GM12874 (cell line): ENCODE measurements around the gene KDR.

ENCODE experiments used
- TF ChIP-seq, protein P1 (sequence below): IDR thresholded peaks from 2 replicates; pipeline ENCODE4 v1.5.1; 2011; ENCODE audit warnings: low read depth, mild to moderate bottlenecking, control low read depth, low read length, moderate library complexity; ENCODE audit not compliant: insufficient read depth

KDR gene

GRCh38 chr4:55159851-55160250 is 34.5 kb upstream of the KDR start:
- TF ChIP-seq, protein P1, sequence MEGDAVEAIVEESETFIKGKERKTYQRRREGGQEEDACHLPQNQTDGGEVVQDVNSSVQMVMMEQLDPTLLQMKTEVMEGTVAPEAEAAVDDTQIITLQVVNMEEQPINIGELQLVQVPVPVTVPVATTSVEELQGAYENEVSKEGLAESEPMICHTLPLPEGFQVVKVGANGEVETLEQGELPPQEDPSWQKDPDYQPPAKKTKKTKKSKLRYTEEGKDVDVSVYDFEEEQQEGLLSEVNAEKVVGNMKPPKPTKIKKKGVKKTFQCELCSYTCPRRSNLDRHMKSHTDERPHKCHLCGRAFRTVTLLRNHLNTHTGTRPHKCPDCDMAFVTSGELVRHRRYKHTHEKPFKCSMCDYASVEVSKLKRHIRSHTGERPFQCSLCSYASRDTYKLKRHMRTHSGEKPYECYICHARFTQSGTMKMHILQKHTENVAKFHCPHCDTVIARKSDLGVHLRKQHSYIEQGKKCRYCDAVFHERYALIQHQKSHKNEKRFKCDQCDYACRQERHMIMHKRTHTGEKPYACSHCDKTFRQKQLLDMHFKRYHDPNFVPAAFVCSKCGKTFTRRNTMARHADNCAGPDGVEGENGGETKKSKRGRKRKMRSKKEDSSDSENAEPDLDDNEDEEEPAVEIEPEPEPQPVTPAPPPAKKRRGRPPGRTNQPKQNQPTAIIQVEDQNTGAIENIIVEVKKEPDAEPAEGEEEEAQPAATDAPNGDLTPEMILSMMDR = no peak

- TF ChIP-seq, protein P1 = no peak
Observed at GRCh38 chr4:55158957-55159356, 33.6 kb upstream of the KDR start.

DNA sequence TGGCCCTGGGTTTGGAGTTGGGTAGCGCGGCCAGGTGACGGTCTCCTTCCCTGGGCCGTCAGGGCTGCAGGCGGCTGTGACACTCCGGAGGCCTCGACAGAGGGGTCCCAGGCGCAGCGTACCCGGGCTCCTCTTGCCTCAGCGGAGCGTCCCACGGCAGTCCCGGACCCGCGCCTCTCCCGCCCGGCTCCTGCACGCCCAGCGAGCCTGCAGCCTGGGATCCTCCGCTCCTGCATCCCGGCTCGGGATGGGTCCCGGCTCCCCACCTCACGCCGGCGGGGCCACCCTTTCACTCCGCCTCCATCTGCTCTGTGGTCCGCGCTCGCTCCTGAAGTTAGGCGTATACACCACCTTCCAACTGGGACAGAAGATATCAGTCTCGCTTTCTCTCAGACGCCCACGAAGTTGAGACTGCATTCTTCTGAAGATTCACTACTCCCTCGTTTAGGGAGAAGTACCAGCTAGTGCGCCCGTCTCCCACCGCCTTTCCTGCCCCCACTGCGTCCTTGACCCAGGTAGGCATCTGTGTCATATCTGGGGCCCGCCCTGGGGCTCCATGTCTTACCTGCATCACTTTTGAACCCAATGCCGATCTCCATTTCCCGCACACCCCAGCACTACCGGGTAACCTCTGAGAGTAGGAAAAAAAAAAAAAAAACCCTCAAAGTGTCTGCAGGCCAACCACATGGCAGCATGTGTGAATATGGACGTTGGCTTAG is 32.3 kb upstream of the KDR start:
- TF ChIP-seq, protein P1 = no peak

DNA sequence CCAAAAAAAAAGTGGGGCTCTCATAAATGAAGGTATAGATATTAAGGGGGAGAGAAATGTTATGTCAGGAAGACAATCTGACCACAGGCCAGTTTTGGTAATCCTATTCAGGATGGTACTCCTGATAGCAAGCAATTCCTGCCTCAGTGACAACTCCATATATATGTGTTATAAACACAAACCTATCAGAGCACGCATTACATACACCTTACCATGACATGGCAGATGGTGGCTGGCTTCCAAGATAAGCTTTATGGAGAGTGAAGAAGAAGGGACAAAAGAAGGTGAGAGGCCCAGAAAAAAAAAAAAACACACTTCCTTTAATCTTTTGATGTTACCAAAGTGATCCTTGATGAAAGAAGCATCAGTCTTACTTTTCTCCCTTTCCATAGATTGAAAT is 29.5 kb upstream of the KDR start:
- TF ChIP-seq, protein P1 = no peak

- TF ChIP-seq, protein P1 = no peak
Observed at GRCh38 chr4:55154290-55154880, 29.0 kb upstream of the KDR start.

DNA sequence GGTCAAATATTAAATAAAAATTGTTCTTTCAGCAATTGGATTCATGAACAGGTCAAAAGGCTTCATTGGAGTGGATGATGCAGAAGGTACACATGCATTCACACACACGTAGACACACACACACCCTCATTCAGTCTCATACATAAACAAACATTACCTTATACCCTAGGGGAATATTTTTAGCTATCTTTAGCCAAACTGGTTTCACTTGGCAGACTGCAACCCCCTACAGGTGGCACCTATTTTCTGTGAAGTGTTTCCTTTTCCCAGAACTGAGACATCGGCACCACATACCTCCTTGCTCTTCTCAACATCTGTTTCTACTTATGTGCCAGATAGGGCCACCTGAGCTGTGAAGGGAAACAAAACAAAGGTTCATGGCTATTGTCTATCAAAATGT is 18.5 kb upstream of the KDR start:
- TF ChIP-seq, protein P1 = no peak

DNA sequence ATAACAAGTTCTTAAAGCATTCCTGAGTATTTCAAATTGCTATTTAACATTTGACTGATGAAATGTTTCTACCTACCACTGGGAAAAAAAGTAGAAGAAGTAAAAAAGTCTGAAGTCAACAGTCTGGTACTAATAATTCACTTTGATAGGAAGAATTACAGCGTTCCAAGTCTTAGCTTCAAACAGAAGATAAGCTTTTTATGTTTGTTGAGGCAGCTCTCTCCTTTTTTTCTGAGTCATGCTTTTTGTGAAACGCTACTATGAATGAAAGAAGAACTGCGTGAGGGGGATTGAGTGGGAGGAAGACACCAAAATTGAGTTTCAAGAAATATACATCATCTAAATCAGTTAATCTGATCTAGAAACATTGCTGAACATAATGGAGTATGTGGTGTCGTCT is 13.0 kb upstream of the KDR start:
- TF ChIP-seq, protein P1 = no peak
